SK-N-SH treated with all-trans-retinoic acid at 6 μM for 48 hours (cell line): Measurements from ENCODE around the gene ARHGAP24.

Experiments used
- ATAC-seq: fragments of 200-7000 bp; cut with Tn5 transposase; 3 replicates; pipeline ENCODE4 v1.9.1; 2020; ENCODE audit warnings: mild to moderate bottlenecking, moderate library complexity
- ARNTL ChIP-seq: fragments of 450-650 bp; formaldehyde crosslinking; IDR thresholded peaks from 2 replicates; pipeline ENCODE4 v1.5.0; 2020; ENCODE audit warnings: low read depth, mild to moderate bottlenecking, moderate library complexity, borderline replicate concordance
- CSDC2 ChIP-seq: fragments of 250-450 bp; sonication (Bioruptor Pico); IDR thresholded peaks from 2 replicates; pipeline ENCODE4 v1.5.0; 2020; ENCODE audit warnings: mild to moderate bottlenecking, moderate library complexity
- ESRRG ChIP-seq: fragments of 250-450 bp; sonication (Bioruptor Pico); IDR thresholded peaks from 2 replicates; pipeline ENCODE4 v1.6.1; 2021; ENCODE audit warnings: mild to moderate bottlenecking
- GLIS3 ChIP-seq: fragments of 250-450 bp; sonication (Bioruptor Pico); IDR thresholded peaks from 2 replicates; pipeline ENCODE4 v1.5.0; 2020; ENCODE audit warnings: mild to moderate bottlenecking, moderate library complexity
- ISL1 ChIP-seq: fragments of 250-450 bp; sonication (Bioruptor Pico); IDR thresholded peaks from 2 replicates; pipeline ENCODE4 v2.1.2; 2022; ENCODE audit warnings: mild to moderate bottlenecking, moderate library complexity
- OSR1 ChIP-seq: fragments of 250-450 bp; sonication (Bioruptor Pico); IDR thresholded peaks from 2 replicates; pipeline ENCODE4 v1.8.0; 2022; ENCODE audit warnings: moderate library complexity, mild to moderate bottlenecking, inconsistent platforms
- PPARA ChIP-seq: fragments of 250-450 bp; sonication (Bioruptor Pico); IDR thresholded peaks from 2 replicates; pipeline ENCODE4 v1.5.0; 2020; ENCODE audit warnings: mild to moderate bottlenecking, borderline replicate concordance
- RARB ChIP-seq: fragments of 250-450 bp; sonication (Bioruptor Pico); IDR thresholded peaks from 2 replicates; pipeline ENCODE4 v1.8.0; 2021; ENCODE audit warnings: mild to moderate bottlenecking, moderate library complexity
- SNAI2 ChIP-seq: fragments of 250-450 bp; sonication (Bioruptor Pico); IDR thresholded peaks from 2 replicates; pipeline ENCODE4 v1.5.0; 2020; ENCODE audit warnings: mild to moderate bottlenecking, moderate library complexity
- TCF4 ChIP-seq: fragments of 250-450 bp; sonication (Bioruptor Pico); IDR thresholded peaks from 2 replicates; pipeline ENCODE4 v1.8.0; 2021; ENCODE audit warnings: mild to moderate bottlenecking, moderate library complexity, borderline replicate concordance
- ZFP30 ChIP-seq: fragments of 450-650 bp; formaldehyde crosslinking; IDR thresholded peaks from 2 replicates; pipeline ENCODE4 v1.5.0; 2022; ENCODE audit warnings: mild to moderate bottlenecking, moderate library complexity
- ZNF565 ChIP-seq: fragments of 450-650 bp; formaldehyde crosslinking; conservative IDR thresholded peaks from 2 replicates; pipeline ENCODE4 v1.5.0; 2020; ENCODE audit warnings: low read depth, mild to moderate bottlenecking, moderate library complexity
- TF ChIP-seq, protein P1 (sequence below): fragments of 250-450 bp; sonication (Bioruptor Pico); IDR thresholded peaks from 2 replicates; pipeline ENCODE4 v1.8.0; 2021; ENCODE audit warnings: low read depth, mild to moderate bottlenecking, moderate library complexity, borderline replicate concordance
- TF ChIP-seq, protein P2 (sequence below): fragments of 250-450 bp; sonication (Bioruptor Pico); IDR thresholded peaks from 2 replicates; pipeline ENCODE4 v1.5.1; 2021; ENCODE audit warnings: mild to moderate bottlenecking, moderate library complexity
- TF ChIP-seq, protein P3 (sequence below): fragments of 250-450 bp; sonication (Bioruptor Pico); IDR thresholded peaks from 2 replicates; pipeline ENCODE4 v1.5.0; 2020; ENCODE audit warnings: mild to moderate bottlenecking, moderate library complexity
- TF ChIP-seq, protein P4 (sequence below): fragments of 250-450 bp; sonication (Bioruptor Pico); IDR thresholded peaks from 2 replicates; pipeline ENCODE4 v1.8.0; 2020; ENCODE audit warnings: mild to moderate bottlenecking, moderate library complexity, borderline replicate concordance
- TF ChIP-seq, protein P5 (sequence below): fragments of 250-450 bp; sonication (Bioruptor Pico); IDR thresholded peaks from 2 replicates; pipeline ENCODE4 v1.5.1; 2020; ENCODE audit warnings: low read depth, mild to moderate bottlenecking, moderate library complexity

Gene ARHGAP24

DNA sequence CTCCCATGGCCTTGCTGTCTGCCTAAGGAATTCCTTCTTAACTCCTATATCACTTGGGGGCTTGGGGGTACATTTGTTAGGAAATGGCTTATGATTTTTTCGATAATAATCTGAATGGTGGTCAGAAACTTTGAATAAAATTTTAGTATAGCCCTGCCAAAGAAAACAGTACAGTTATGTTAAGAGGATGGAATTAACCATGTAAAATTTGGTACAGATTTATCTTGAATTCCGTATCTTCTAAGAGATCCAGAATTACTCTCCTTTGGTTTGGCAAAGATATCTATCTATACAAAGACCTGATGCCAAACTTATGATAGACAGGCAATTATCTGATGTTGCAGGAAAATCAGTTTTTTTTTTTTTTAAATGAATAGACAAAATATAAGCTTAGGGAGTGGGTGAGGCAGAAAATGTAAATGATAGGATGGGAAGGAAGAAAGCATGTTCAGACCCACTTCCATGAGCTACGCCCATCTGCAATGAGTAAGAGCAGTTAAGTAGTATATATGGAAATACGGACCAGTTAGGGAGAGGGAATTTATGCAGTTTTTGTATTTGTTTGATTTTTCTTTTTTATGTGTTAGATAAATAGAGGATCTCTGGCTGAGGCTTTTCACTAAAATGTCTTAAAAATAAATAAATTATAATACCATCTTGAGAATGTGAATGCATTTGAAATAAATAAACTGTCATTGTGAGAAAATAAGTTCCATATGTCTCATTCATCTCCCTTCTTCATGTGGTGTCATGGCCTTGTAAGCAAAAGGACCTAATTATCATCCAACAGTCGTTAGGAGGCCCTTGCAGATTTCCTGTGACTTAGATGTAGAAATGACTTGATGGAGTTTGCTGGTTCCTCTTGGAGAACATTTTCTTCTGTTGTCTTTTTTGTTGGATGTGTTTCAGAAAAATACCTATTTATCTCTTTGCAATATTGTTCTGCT, 389.6 kb downstream of the ARHGAP24 start:
- TF ChIP-seq, protein P1, sequence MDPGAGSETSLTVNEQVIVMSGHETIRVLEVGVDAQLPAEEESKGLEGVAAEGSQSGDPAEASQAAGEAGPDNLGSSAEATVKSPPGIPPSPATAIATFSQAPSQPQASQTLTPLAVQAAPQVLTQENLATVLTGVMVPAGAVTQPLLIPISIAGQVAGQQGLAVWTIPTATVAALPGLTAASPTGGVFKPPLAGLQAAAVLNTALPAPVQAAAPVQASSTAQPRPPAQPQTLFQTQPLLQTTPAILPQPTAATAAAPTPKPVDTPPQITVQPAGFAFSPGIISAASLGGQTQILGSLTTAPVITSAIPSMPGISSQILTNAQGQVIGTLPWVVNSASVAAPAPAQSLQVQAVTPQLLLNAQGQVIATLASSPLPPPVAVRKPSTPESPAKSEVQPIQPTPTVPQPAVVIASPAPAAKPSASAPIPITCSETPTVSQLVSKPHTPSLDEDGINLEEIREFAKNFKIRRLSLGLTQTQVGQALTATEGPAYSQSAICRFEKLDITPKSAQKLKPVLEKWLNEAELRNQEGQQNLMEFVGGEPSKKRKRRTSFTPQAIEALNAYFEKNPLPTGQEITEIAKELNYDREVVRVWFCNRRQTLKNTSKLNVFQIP (CRISPR knock-in tag), result no peak
- TF ChIP-seq GLIS3, result no peak
- no peak for TF ChIP-seq OSR1
- TF ChIP-seq, protein P2, sequence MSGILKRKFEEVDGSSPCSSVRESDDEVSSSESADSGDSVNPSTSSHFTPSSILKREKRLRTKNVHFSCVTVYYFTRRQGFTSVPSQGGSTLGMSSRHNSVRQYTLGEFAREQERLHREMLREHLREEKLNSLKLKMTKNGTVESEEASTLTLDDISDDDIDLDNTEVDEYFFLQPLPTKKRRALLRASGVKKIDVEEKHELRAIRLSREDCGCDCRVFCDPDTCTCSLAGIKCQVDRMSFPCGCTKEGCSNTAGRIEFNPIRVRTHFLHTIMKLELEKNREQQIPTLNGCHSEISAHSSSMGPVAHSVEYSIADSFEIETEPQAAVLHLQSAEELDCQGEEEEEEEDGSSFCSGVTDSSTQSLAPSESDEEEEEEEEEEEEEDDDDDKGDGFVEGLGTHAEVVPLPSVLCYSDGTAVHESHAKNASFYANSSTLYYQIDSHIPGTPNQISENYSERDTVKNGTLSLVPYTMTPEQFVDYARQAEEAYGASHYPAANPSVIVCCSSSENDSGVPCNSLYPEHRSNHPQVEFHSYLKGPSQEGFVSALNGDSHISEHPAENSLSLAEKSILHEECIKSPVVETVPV (CRISPR knock-in tag), result no peak
- TF ChIP-seq, protein P3, sequence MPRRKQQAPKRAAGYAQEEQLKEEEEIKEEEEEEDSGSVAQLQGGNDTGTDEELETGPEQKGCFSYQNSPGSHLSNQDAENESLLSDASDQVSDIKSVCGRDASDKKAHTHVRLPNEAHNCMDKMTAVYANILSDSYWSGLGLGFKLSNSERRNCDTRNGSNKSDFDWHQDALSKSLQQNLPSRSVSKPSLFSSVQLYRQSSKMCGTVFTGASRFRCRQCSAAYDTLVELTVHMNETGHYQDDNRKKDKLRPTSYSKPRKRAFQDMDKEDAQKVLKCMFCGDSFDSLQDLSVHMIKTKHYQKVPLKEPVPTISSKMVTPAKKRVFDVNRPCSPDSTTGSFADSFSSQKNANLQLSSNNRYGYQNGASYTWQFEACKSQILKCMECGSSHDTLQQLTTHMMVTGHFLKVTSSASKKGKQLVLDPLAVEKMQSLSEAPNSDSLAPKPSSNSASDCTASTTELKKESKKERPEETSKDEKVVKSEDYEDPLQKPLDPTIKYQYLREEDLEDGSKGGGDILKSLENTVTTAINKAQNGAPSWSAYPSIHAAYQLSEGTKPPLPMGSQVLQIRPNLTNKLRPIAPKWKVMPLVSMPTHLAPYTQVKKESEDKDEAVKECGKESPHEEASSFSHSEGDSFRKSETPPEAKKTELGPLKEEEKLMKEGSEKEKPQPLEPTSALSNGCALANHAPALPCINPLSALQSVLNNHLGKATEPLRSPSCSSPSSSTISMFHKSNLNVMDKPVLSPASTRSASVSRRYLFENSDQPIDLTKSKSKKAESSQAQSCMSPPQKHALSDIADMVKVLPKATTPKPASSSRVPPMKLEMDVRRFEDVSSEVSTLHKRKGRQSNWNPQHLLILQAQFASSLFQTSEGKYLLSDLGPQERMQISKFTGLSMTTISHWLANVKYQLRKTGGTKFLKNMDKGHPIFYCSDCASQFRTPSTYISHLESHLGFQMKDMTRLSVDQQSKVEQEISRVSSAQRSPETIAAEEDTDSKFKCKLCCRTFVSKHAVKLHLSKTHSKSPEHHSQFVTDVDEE, result no peak
- TF ChIP-seq ARNTL, result no peak
- TF ChIP-seq, protein P4, sequence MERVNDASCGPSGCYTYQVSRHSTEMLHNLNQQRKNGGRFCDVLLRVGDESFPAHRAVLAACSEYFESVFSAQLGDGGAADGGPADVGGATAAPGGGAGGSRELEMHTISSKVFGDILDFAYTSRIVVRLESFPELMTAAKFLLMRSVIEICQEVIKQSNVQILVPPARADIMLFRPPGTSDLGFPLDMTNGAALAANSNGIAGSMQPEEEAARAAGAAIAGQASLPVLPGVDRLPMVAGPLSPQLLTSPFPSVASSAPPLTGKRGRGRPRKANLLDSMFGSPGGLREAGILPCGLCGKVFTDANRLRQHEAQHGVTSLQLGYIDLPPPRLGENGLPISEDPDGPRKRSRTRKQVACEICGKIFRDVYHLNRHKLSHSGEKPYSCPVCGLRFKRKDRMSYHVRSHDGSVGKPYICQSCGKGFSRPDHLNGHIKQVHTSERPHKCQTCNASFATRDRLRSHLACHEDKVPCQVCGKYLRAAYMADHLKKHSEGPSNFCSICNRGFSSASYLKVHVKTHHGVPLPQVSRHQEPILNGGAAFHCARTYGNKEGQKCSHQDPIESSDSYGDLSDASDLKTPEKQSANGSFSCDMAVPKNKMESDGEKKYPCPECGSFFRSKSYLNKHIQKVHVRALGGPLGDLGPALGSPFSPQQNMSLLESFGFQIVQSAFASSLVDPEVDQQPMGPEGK (CRISPR knock-in tag), result no peak
- no peak for ATAC-seq

DNA sequence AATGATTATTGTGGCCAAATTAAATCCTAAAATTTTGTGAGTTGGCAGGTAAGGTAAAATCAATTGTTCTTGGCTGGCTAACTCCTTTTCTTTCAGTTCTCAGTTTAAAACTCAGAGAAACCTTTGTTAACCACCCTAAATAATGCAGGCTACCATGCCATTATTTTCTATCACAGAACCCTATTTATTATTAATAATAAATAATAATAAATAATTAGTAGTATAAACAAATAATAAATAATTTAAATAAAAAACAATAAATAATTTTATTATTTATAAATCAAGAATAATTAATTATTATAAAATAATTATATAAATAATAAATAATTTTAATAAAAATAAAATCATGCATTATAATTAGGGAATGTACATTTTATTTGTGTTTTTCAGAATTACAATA, 390.3 kb downstream of the ARHGAP24 start:
- TF ChIP-seq GLIS3 (no peak), ZFP30 (CRISPR knock-in tag) (no peak), SNAI2 (CRISPR knock-in tag) (no peak), CSDC2 (no peak), ZNF565 (CRISPR knock-in tag) (no peak), ISL1 (CRISPR knock-in tag) (no peak), ESRRG (no peak), TCF4 (CRISPR knock-in tag) (no peak), PPARA (CRISPR knock-in tag) (no peak), RARB (CRISPR knock-in tag) (no peak)
- TF ChIP-seq, protein P4 (CRISPR knock-in tag), result no peak
- TF ChIP-seq, protein P5, sequence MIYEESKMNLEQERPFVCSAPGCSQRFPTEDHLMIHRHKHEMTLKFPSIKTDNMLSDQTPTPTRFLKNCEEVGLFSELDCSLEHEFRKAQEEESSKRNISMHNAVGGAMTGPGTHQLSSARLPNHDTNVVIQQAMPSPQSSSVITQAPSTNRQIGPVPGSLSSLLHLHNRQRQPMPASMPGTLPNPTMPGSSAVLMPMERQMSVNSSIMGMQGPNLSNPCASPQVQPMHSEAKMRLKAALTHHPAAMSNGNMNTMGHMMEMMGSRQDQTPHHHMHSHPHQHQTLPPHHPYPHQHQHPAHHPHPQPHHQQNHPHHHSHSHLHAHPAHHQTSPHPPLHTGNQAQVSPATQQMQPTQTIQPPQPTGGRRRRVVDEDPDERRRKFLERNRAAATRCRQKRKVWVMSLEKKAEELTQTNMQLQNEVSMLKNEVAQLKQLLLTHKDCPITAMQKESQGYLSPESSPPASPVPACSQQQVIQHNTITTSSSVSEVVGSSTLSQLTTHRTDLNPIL (CRISPR knock-in tag), result no peak
- TF ChIP-seq, protein P1 (CRISPR knock-in tag), result no peak
- TF ChIP-seq, protein P2 (CRISPR knock-in tag), result no peak
- no peak for ATAC-seq
